Skeletal muscle tissue (tissue), 4 donors: ENCODE data around the gene ANKRD35. TPM values are rescaled to one million over a fixed set of nuclear protein-coding genes. Genes with fewer than 3 reads are reported as not detected.
"Not testable (repeated sequence)": the region's sequence is repeated elsewhere in the genome, so short reads cannot be mapped to it uniquely, and the experiment has no call there.

Experiments
- H3K27ac ChIP-seq: one replicate; pipeline ENCODE4 v1.7.0; 2013; ENCODE audit warnings: mild to moderate bottlenecking, low read depth, low read length, inconsistent platforms
- H3K27me3 ChIP-seq, 3 donors: one replicate each; pipeline ENCODE4 v1.7.0; 2013; ENCODE audit warnings: low read length in 3 of 3; ENCODE audit not compliant: control insufficient read depth in 3 of 3, insufficient read depth in 3 of 3
- H3K36me3 ChIP-seq, 3 donors: one replicate each; pipeline ENCODE4 v1.7.0; 2013; ENCODE audit warnings: low read length in 3 of 3; ENCODE audit not compliant: control insufficient read depth in 3 of 3, insufficient read depth in 3 of 3
- H3K4me1 ChIP-seq, 3 donors: one replicate each; pipeline ENCODE4 v1.7.0; 2013; ENCODE audit warnings: low read length in 3 of 3, mild to moderate bottlenecking in 3 of 3; ENCODE audit not compliant: control insufficient read depth in 3 of 3, insufficient read depth in 3 of 3
- H3K4me3 ChIP-seq, 3 donors: one replicate each; pipeline ENCODE4 v1.7.0; 2013; ENCODE audit warnings: low read length in 3 of 3
- H3K9ac ChIP-seq, 3 donors: one replicate each; pipeline ENCODE4 v1.7.0; 2013; ENCODE audit warnings: low read length in 3 of 3, mild to moderate bottlenecking in 3 of 3, moderate library complexity in 2 of 3, low read depth in 1 of 3
- H3K9me3 ChIP-seq, 3 donors: one replicate each; pipeline ENCODE4 v1.7.0; 2013; ENCODE audit warnings: low read length in 3 of 3; ENCODE audit not compliant: control insufficient read depth in 3 of 3
- total RNA-seq: library from RNA; depleted of rRNA; stranded (reverse); fragments of >200 nt; gene quantifications from one replicate; pipeline ENCODE4 v1.2.3, GENCODE V29; 2014
- donor health status: Osteomylitis.

Gene ANKRD35
- total RNA-seq, 1 donor from 2014 or later = 1.6 TPM

- H3K27ac ChIP-seq = peak within 1 kb of the TSS; percentile 48
- peaks cover 9 to 17% (median 10%) of the 10 kb centered on the region in 3 donors for H3K4me1 ChIP-seq
- H3K27me3 ChIP-seq = no peaks in the 10 kb centered on the region
- peak within 1 kb of the TSS; percentile 72 to 85 (median 77) for H3K4me3 ChIP-seq
- H3K9me3 ChIP-seq = no peaks in the 10 kb centered on the region
- peak within 1 kb of the TSS; percentile 75 to 92 (median 75) for H3K9ac ChIP-seq
- H3K36me3 ChIP-seq = peaks cover 32 to 51% (median 41%) of the 10 kb centered on the region in 3 donors
Measured at GRCh38 chr1:145845514-145846161, 40.0 kb downstream of the ANKRD35 start, which contains the start of gene NUDT17. NUDT17 (plus strand) TSS chr1:145845630; CDS start chr1:145845641, 11 bp downstream.

GRCh38 chr1:145845144-145845513, 40.5 kb downstream of the ANKRD35 start:
- Histone ChIP-seq H3K9me3 (no peaks in the 10 kb centered on the region), H3K4me3 (peak overlapping the region; percentile 72 to 85 (median 77)), H3K27ac (peak overlapping the region; percentile 48), H3K36me3 (peaks cover 28 to 49% (median 38%) of the 10 kb centered on the region in 3 donors), H3K9ac (peak overlapping the region; percentile 75 to 92 (median 75)), H3K4me1 (peaks cover 9 to 17% (median 10%) of the 10 kb centered on the region in 3 donors), H3K27me3 (no peaks in the 10 kb centered on the region)

- peaks cover 25 to 47% (median 42%) of the 10 kb centered on the region in 3 donors for H3K36me3 ChIP-seq
- H3K4me3 ChIP-seq = no peak overlapping the region
- H3K27me3 ChIP-seq = no peaks in the 10 kb centered on the region
- H3K4me1 ChIP-seq = peaks cover 9 to 17% (median 10%) of the 10 kb centered on the region in 3 donors
- H3K27ac ChIP-seq = no peak overlapping the region
- no peaks in the 10 kb centered on the region for H3K9me3 ChIP-seq
- no peak overlapping the region for H3K9ac ChIP-seq
Measured at GRCh38 chr1:145843031-145843430, 42.6 kb downstream of the ANKRD35 start.

GRCh38 chr1:145837656-145838055, 48.0 kb downstream of the ANKRD35 start:
- H3K9me3 ChIP-seq = no peaks in the 10 kb centered on the region
- H3K27me3 ChIP-seq = no peaks in the 10 kb centered on the region
- H3K9ac ChIP-seq = no peak overlapping the region
- no peaks in the 10 kb centered on the region for H3K4me1 ChIP-seq
- H3K36me3 ChIP-seq = peaks cover 55 to 80% (median 79%) of the 10 kb centered on the region in 3 donors
- no peak overlapping the region for H3K27ac ChIP-seq
- H3K4me3 ChIP-seq = no peak overlapping the region

GRCh38 chr1:145830810-145831209, 54.9 kb downstream of the ANKRD35 start:
- H3K36me3 ChIP-seq = peaks cover 49 to 80% (median 73%) of the 10 kb centered on the region in 3 donors
- H3K4me3 ChIP-seq, H3K27me3 ChIP-seq, H3K9me3 ChIP-seq, H3K27ac ChIP-seq, H3K9ac ChIP-seq, H3K4me1 ChIP-seq: not testable (repeated sequence)

GRCh38 chr1:145828367-145829026, 57.2 kb downstream of the ANKRD35 start:
- no peak overlapping the region for H3K4me3 ChIP-seq
- H3K27me3 ChIP-seq = no peaks in the 10 kb centered on the region
- H3K4me1 ChIP-seq = peaks cover 2 to 6% (median 6%) of the 10 kb centered on the region in 3 donors
- H3K9me3 ChIP-seq = no peaks in the 10 kb centered on the region
- H3K9ac ChIP-seq = no peak overlapping the region
- peaks cover 42 to 68% (median 61%) of the 10 kb centered on the region in 3 donors for H3K36me3 ChIP-seq
- no peak overlapping the region for H3K27ac ChIP-seq

- H3K36me3 ChIP-seq = peaks cover 36 to 63% (median 55%) of the 10 kb centered on the region in 3 donors
- no peak overlapping the region for H3K9ac ChIP-seq
- no peaks in the 10 kb centered on the region for H3K27me3 ChIP-seq
- no peak overlapping the region for H3K4me3 ChIP-seq
- H3K9me3 ChIP-seq = no peaks in the 10 kb centered on the region
- peaks cover 2 to 6% (median 6%) of the 10 kb centered on the region in 3 donors for H3K4me1 ChIP-seq
- H3K27ac ChIP-seq = no peak overlapping the region
Measured at GRCh38 chr1:145827966-145828365, 57.7 kb downstream of the ANKRD35 start.

- H3K9ac ChIP-seq = no peak overlapping the region
- H3K9me3 ChIP-seq = no peaks in the 10 kb centered on the region
- peaks cover 2 to 6% (median 6%) of the 10 kb centered on the region in 3 donors for H3K4me1 ChIP-seq
- H3K36me3 ChIP-seq = peaks cover 31 to 46% (median 40%) of the 10 kb centered on the region in 3 donors
- H3K4me3 ChIP-seq = no peak overlapping the region
- no peak overlapping the region for H3K27ac ChIP-seq
- no peaks in the 10 kb centered on the region for H3K27me3 ChIP-seq
Measured at GRCh38 chr1:145826030-145826429, 59.6 kb downstream of the ANKRD35 start.

GRCh38 chr1:145824499-145824842, 61.2 kb downstream of the ANKRD35 start:
- H3K27me3 ChIP-seq = no peaks in the 10 kb centered on the region
- H3K4me3 ChIP-seq = peak overlapping the region; percentile 86 to 99 (median 98)

More at GRCh38 chr1:145824499-145824842, 61.2 kb downstream of the ANKRD35 start:
- Histone ChIP-seq H3K27ac (peak overlapping the region; percentile 89), H3K9me3 (no peaks in the 10 kb centered on the region), H3K36me3 (peaks cover 20 to 33% (median 32%) of the 10 kb centered on the region in 3 donors), H3K4me1 (peaks cover 2 to 6% (median 6%) of the 10 kb centered on the region in 3 donors), H3K9ac (peak overlapping the region; percentile 87 to 97 (median 94))
